ENCODE results near the gene SPTBN1.

DNA sequence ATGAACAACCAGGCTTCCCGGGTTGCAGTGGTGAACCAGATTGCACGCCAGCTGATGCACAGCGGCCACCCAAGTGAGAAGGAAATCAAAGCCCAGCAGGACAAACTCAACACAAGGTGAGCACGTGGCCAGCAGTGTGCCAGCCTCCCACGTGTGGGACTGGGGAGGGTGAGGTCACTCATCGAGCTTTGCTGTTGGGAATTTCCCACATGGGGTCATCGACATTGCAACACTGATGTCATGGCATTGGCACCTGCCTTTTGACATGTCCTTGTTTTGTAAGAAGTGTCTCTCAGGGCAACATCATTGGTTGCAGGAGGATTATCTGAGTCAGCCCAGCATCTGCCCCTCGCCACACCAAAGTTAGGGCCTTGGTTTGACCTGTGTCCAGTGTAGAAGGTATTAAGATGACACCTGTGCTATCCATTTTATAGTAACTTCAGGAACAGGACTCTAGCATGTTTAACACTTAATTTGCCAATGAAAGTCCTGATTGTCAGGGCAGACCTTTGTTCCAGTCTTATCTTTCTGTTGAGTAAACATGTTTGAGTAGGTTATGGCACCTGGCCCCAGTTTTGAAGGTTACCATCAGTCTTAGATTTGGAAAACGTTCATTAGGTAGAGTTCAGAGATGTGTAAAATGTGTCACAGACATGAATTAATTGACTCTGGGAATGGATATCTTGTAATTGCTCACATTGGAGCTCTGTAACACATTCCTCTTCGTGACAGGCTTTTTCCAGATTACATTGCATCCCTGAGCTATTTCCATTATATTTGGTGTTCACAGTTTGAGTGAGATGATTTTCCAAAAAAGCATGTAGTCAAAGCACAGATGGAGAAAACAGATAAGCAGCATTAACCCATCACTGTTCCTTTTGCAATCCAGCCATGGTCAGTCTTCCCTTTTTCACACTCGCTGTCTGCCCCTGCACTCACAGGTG, 174.1 kb downstream of the SPTBN1 start:
- TF ChIP-seq, protein P1, sequence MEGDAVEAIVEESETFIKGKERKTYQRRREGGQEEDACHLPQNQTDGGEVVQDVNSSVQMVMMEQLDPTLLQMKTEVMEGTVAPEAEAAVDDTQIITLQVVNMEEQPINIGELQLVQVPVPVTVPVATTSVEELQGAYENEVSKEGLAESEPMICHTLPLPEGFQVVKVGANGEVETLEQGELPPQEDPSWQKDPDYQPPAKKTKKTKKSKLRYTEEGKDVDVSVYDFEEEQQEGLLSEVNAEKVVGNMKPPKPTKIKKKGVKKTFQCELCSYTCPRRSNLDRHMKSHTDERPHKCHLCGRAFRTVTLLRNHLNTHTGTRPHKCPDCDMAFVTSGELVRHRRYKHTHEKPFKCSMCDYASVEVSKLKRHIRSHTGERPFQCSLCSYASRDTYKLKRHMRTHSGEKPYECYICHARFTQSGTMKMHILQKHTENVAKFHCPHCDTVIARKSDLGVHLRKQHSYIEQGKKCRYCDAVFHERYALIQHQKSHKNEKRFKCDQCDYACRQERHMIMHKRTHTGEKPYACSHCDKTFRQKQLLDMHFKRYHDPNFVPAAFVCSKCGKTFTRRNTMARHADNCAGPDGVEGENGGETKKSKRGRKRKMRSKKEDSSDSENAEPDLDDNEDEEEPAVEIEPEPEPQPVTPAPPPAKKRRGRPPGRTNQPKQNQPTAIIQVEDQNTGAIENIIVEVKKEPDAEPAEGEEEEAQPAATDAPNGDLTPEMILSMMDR (conservative IDR thresholded peaks at IDR 0.05; ENCODE audit: low read length), result no peak
- no peak for TF ChIP-seq EZH2phosphoT487 (IDR thresholded peaks at IDR 0.05; ENCODE audit: borderline replicate concordance, low read depth, low read length)

All from OCI-LY7 (cell line).